GM18909 (cell line): ENCODE results near the gene LHFPL2.
"Not testable (repeated sequence)": the region's sequence is repeated elsewhere in the genome, so short reads cannot be mapped to it uniquely, and the experiment has no call there.

ENCODE experiments used
- ATAC-seq: cut with Tn5 transposase; IDR thresholded peaks from one replicate; pipeline ENCODE4 v1.9.1; 2021; ENCODE audit warnings: mild to moderate bottlenecking; ENCODE audit not compliant: unreplicated experiment, poor library complexity

Gene LHFPL2

DNA sequence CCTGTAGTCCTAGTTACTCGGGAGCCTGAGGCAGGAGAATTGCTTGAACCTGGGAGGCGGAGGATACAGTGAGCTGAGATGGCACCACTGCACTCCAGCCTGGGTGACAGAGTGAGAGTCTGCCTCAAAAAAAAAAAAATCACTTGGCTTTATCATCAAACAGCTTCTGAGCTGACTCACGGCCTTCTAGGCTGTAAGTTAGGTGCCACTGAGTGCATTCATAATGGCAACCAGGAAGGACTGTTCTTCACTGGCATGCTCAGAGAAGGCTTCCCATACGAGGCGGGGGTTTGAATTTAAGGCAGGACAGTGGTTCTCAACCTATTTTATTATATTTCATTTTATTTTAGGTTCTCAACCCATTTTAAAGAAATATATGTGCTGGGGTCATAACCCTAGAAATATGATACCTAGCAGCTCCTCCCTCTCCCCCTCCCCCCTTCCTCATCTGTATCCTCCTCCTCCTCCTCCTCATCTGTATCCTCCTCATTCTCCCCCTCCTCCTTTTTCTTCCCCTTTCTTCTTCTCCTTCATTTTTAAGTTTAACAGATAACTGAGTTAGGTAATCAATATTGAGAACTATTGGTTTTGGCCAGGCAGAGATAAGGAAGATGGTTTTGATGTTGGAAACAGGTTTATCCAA lies 19.0 kb upstream of the LHFPL2 start:
- ATAC-seq: no peak

- not testable (repeated sequence) for ATAC-seq
Observed at GRCh38 chr5:78666975-78667374, 18.4 kb upstream of the LHFPL2 start.

GRCh38 chr5:78666041-78666444 lies 17.5 kb upstream of the LHFPL2 start:
- no peak for ATAC-seq

DNA sequence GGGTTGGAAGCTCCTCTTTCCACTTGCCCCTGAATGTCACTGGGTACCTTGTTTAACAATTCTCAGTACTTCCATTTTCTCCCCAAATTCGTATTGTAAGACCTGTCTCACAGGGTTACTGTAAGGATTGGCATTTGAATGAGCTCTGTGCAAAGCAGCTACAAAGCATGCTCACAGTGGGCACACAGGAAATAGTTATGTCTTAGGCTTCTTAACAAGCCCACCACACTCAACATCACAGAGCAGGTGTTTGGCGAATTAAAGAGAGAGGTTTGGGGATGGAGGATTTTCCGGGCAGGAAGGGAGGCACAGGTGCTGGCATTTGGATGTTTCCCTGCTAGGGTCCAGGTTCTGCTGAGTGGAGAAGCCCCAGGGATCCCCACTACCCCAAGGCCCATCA lies 17.0 kb upstream of the LHFPL2 start:
- ATAC-seq: no peak

GRCh38 chr5:78662323-78662722 lies 13.8 kb upstream of the LHFPL2 start:
- ATAC-seq: no peak

- peak; percentile 64 for ATAC-seq
Observed at GRCh38 chr5:78661691-78662090, 13.1 kb upstream of the LHFPL2 start.

GRCh38 chr5:78661044-78661443 lies 12.5 kb upstream of the LHFPL2 start:
- ATAC-seq: no peak

- ATAC-seq: no peak
Observed at GRCh38 chr5:78660401-78660800, 11.8 kb upstream of the LHFPL2 start.

- ATAC-seq: no peak
Observed at GRCh38 chr5:78659714-78660113, 11.1 kb upstream of the LHFPL2 start.

DNA sequence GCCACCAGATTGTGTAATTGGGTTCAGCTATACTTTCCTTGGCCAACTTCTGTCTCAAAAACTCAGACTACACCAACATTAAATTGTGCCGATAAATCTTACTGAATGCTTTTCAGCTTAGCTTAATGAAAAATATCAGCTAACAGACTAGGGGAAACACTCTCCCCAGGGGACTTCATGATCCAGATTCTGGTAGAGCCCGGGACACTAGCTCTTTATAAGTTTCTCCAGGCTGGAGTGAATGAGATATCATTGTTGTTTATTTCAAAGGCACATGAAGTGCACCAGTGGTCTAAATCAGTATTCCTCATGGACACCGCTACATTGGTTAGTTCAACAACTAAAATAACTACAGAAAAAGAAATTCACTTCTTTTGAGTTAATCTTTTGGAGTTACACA lies 10.5 kb upstream of the LHFPL2 start:
- no peak for ATAC-seq

DNA sequence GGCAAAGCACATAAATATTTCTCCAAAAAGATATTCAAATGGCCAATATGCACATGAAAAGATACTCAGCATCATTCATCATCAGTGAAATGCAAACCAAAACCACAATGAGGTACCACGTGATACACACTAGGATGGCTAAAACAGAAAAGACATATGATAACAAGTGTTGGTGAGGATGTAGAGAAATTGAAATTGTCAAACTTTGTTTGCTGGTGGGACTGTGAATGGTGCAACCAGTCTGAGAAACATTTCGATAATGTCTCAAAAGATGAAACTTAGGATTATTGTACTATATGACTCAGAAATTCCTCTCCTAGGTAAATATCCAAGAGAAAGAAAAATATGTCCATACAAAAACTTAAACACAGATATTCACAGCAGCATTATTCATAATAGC lies 8.6 kb upstream of the LHFPL2 start:
- no peak for ATAC-seq

- no peak for ATAC-seq
Observed at GRCh38 chr5:78655746-78656290, 7.2 kb upstream of the LHFPL2 start.

DNA sequence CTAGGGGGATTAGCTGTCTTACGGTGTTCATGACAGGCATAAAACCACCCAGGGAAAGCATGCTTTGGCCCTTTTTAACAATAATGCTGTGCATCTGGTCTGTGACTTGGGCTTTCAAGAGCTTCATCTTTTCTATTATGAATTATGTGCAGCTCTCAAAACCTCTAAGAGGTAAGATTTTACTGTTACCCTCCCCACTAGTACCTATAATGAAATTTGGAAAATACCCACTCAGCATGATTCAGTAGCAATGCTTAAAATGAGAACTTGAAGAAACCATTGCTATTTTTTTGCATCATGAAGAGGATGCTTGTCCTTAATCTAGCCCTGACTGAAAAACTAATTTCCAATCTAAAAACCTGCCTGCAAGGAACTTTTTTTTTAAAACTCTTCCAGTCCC lies 5.8 kb upstream of the LHFPL2 start:
- no peak for ATAC-seq

- no peak for ATAC-seq
Observed at GRCh38 chr5:78653681-78654366, 5.3 kb upstream of the LHFPL2 start.

DNA sequence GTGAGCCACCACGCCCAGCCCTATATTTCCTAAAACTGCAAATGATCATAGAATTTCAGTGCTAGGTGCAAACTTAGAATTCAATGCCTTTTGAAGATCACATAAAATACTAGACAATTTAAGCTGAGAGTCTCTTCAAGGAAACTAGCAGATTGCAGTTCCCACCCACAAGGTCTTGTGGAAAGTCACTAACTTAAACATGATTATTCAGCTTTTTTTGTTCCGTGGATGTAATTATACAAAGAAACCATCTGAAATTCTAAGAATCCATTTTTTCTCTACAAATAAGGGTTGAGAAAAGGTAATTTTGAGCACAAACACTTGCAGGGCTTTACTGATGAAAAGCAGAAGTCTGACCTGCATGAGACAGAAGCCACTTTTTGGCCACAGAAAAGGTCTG lies 4.5 kb upstream of the LHFPL2 start:
- ATAC-seq: no peak

- no peak for ATAC-seq
Observed at GRCh38 chr5:78651468-78651867, 2.9 kb upstream of the LHFPL2 start.

- ATAC-seq: no peak
Observed at GRCh38 chr5:78650531-78650930, 2.0 kb upstream of the LHFPL2 start.

DNA sequence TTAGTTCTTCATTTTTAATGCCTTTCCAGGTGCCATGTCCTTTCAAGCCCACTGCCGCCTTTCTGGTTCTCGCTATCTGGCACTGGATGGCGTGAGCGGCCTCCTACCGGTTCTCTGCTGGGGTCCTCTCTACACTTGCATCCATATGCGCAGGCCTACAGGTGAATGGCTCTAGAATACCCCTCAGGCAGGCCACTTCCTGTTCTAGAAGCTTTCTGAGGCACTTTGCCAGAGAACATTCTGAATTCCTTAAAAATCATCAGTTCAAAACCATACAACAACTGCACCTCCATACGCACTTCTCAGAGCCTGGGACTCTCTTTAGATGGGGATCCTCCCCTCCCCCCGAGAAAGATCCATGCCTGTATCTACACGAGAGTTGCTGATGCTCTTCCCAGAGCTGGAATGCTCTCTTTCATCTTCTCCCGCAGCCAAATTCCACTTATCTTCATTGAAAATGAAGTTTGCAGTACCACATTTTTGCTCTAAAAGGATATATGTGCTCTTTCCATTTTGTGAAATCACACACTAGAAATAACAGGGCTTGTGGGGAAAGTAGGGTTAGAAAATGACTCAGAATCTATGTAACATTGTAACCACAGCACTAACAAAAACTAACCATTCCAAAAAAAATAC lies 1.4 kb upstream of the LHFPL2 start:
- no peak for ATAC-seq

- no peak for ATAC-seq
Observed at GRCh38 chr5:78649211-78649695, 681 bp upstream of the LHFPL2 start.

GRCh38 chr5:78647838-78648358 lies 674 bp downstream of the LHFPL2 start:
- peak; percentile 35 for ATAC-seq

DNA sequence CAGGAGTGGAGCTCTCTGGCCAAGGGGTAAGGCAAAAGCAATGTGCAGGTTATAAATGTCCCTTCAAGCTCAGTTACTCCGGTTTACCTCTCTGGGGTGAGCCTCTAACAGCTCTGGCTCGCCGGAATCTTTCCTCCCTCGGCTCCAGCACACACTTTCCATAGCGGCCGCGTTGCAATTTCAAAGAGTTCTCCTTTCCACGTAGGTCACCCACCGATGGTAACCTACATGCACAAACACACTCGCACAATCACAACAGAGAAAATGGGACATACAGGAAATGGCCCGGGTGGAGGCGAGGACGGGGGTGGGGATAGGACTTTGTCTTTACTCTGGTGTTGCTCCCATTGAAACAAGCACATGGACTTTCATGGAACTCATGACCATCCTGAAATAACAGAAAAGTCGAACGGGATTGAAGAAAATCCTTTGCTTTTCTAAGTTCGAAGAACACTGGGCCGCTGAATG lies 1.2 kb downstream of the LHFPL2 start:
- no peak for ATAC-seq
